H1 (cell line): Measurements from ENCODE around the gene MRM1. TPM values are rescaled to one million over a fixed set of nuclear protein-coding genes. Genes with fewer than 3 reads are reported as not detected.

Experiments used
- ASH2L ChIP-seq: fragments of 200-600, 300-600 bp; sonication (generic); IDR thresholded peaks from one replicate; pipeline ENCODE4 v1.7.1; 2017; ENCODE audit warnings: low read length
- BACH1 ChIP-seq: IDR thresholded peaks from 2 replicates; pipeline ENCODE4 v1.6.1; 2012; ENCODE audit warnings: low read length, improper control_type of control experiment
- EP300 ChIP-seq, 2 experiments: IDR thresholded peaks; 1 replicate in 1 of 2; 2 replicates in 1 of 2; pipeline ENCODE4 v1.6.1; 2011 to 2012; ENCODE audit warnings: low read depth in 2 of 2, low read length in 2 of 2, mild to moderate bottlenecking in 2 of 2, borderline replicate concordance in 1 of 2, inconsistent platforms in 1 of 2, moderate library complexity in 1 of 2
- GABPA ChIP-seq: IDR thresholded peaks from 2 replicates; pipeline ENCODE4 v1.6.1; 2011; ENCODE audit warnings: mild to moderate bottlenecking, low read length, moderate library complexity, borderline replicate concordance; ENCODE audit not compliant: insufficient read depth
- RAD21 ChIP-seq, 2 experiments: IDR thresholded peaks in 1 of 2; conservative IDR thresholded peaks in 1 of 2; 2 replicates each; pipeline ENCODE4 v1.6.1; 2011; ENCODE audit warnings: low read depth in 2 of 2, low read length in 2 of 2, improper control_type of control experiment in 1 of 2, inconsistent platforms in 1 of 2, mild to moderate bottlenecking in 1 of 2, moderate library complexity in 1 of 2
- SP4 ChIP-seq: IDR thresholded peaks from 2 replicates; pipeline ENCODE4 v1.6.1; 2012; ENCODE audit warnings: low read length, inconsistent platforms
- polyA plus RNA-seq, 7 experiments: library from polyadenylated mRNA; depleted of rRNA in 3 of 7; stranded (reverse) in 5 of 7; unstranded in 2 of 7; fragments of >200 nt in 5 of 7; fragments of 200-250 nt in 2 of 7; gene quantifications; 1 replicate in 5 of 7; 2 replicates in 1 of 7; 4 replicates in 1 of 7; pipeline versions ENCODE4 v1.2.1 to v1.2.3, GENCODE V29; 2011 to 2013; ENCODE audit warnings: missing spikeins in 2 of 7, mixed read lengths in 2 of 7
- total RNA-seq: library from RNA; stranded (reverse); fragmentation: NEBNext Ultra II Directional; extraction: Animal tissue kit (Norgen Biotek cat#: 25700); gene quantifications from 2 replicates; pipeline ENCODE4 v1.2.1, GENCODE V29; 2021

Gene MRM1
- total and polyA plus RNA-seq, 2 of the 8 experiments (the other 6 are each of a cell fraction or from before 2014, with no cell fraction given), result 9.9 to 11.2 TPM

- no peak for TF ChIP-seq EP300 (IDR thresholded peaks at IDR 0.05; ENCODE audit: borderline replicate concordance in 1 of 2, low read depth in 2 of 2, low read length in 2 of 2)
- TF ChIP-seq RAD21 (IDR thresholded peaks at IDR 0.05 in 1 of 2, conservative IDR thresholded peaks at IDR 0.05 in 1 of 2; ENCODE audit: low read depth in 2 of 2, low read length in 2 of 2), result no peak
- no peak for TF ChIP-seq SP4
- no peak for TF ChIP-seq BACH1
- no peak for TF ChIP-seq GABPA
- no peak for TF ChIP-seq ASH2L
These were observed 6.6 kb upstream of the MRM1 start (continued) for GRCh38 chr17:36594626-36595401.
